B cell (primary cell): Measurements from ENCODE around the gene MXRA5. TPM values are rescaled to one million over a fixed set of nuclear protein-coding genes. Genes with fewer than 3 reads are reported as not detected.
"Not testable (repeated sequence)": the region's sequence is repeated elsewhere in the genome, so short reads cannot be mapped to it uniquely, and the experiment has no call there.

Source experiments
- ATAC-seq: fragments of 200-7000 bp; cut with Tn5 transposase; one replicate; pipeline ENCODE4 v1.10.0; 2021; ENCODE audit warnings: low read depth, mild to moderate bottlenecking, moderate number of reproducible peaks, moderate library complexity
- CTCF ChIA-PET: fragments of 350-600 bp; sonication (Branson Sonifier 250); formaldehyde crosslinking; loops from one replicate; lab custom pipeline; 2021; ENCODE audit warnings: antibody characterized with exemption, inconsistent platforms; lab: Charles Lee
- POLR2A ChIA-PET: fragments of 350-600 bp; sonication (Branson Sonifier 250); formaldehyde crosslinking; loops from one replicate; lab custom pipeline; 2021; ENCODE audit warnings: antibody characterized with exemption; lab: Charles Lee
- DNase-seq: peaks from one replicate; pipeline ENCODE4 v3.0.0; 2013
- H2AFZ ChIP-seq: 2 replicates; pipeline ENCODE4 v1.6.1; 2012; ENCODE audit warnings: mild to moderate bottlenecking, low read depth, low read length; ENCODE audit not compliant: insufficient read depth, poor library complexity, severe bottlenecking
- H3K27ac ChIP-seq, 2 donors: 1 replicate in 1 of 2; 2 replicates in 1 of 2; pipeline ENCODE4 v1.5.1; 2012 to 2013; ENCODE audit warnings: low read length in 2 of 2, mild to moderate bottlenecking in 2 of 2, moderate library complexity in 1 of 2
- H3K27me3 ChIP-seq, 4 experiments: fragments of 200-600 bp in 1 of 4; sonication (generic) in 1 of 4; replicated peaks in 1 of 4; 1 replicate in 2 of 4; 2 replicates in 2 of 4; pipeline versions ENCODE4 v1.6.1 to v1.7.0; 2013 to 2016; ENCODE audit warnings: low read length in 3 of 4, mild to moderate bottlenecking in 2 of 4, mixed read lengths in 1 of 4, moderate library complexity in 1 of 4; ENCODE audit not compliant: insufficient read depth in 4 of 4, control insufficient read depth in 3 of 4; ENCODE audit errors: control extremely low read depth in 1 of 4
- H3K36me3 ChIP-seq, 2 experiments: replicated peaks in 1 of 2; 1 replicate in 1 of 2; 2 replicates in 1 of 2; pipeline versions ENCODE4 v1.6.1 to v1.7.1; 2013; ENCODE audit warnings: low read length in 1 of 2; ENCODE audit not compliant: insufficient read depth in 2 of 2, control insufficient read depth in 1 of 2; ENCODE audit errors: control extremely low read depth in 1 of 2, extremely low read depth in 1 of 2
- H3K4me1 ChIP-seq, 2 donors: fragments of 200-600 bp in 1 of 2; sonication (generic) in 1 of 2; 1 replicate in 1 of 2; 2 replicates in 1 of 2; pipeline versions ENCODE4 v1.5.1 to v1.6.1; 2013 to 2017; ENCODE audit warnings: low read length in 2 of 2; ENCODE audit not compliant: control insufficient read depth in 2 of 2, insufficient read depth in 2 of 2
- H3K4me2 ChIP-seq: replicated peaks from 2 replicates; pipeline ENCODE3; 2012; ENCODE audit warnings: mild to moderate bottlenecking, low read depth, low read length; ENCODE audit not compliant: poor library complexity, severe bottlenecking
- H3K4me3 ChIP-seq, 5 experiments: fragments of 200-600 bp in 1 of 5; sonication (generic) in 1 of 5; 1 replicate in 3 of 5; 2 replicates in 2 of 5; pipeline versions ENCODE4 v1.5.1 to v1.7.0; 2011 to 2016; ENCODE audit warnings: low read length in 4 of 5, mild to moderate bottlenecking in 4 of 5, low read depth in 2 of 5, control low read depth in 1 of 5, moderate library complexity in 1 of 5; ENCODE audit not compliant: insufficient read depth in 1 of 5; ENCODE audit errors: control extremely low read depth in 1 of 5, extremely low read depth in 1 of 5
- H3K79me2 ChIP-seq: fragments of 200-600 bp; sonication (generic); one replicate; pipeline ENCODE4 v1.6.0; 2016; ENCODE audit warnings: low read length; ENCODE audit not compliant: control insufficient read depth, insufficient read depth
- H3K9ac ChIP-seq: fragments of 200-600 bp; sonication (generic); 2 replicates; pipeline ENCODE4 v1.6.1; 2017; ENCODE audit warnings: mild to moderate bottlenecking, low read length, moderate library complexity
- H3K9me3 ChIP-seq, 3 donors: one replicate each; pipeline versions ENCODE4 v1.6.1 to v1.7.1; 2013; ENCODE audit warnings: low read length in 2 of 3; ENCODE audit not compliant: control insufficient read depth in 2 of 3, insufficient read depth in 1 of 3; ENCODE audit errors: control extremely low read depth in 1 of 3
- H4K20me1 ChIP-seq: 2 replicates; pipeline ENCODE4 v1.6.0; 2012; ENCODE audit warnings: mild to moderate bottlenecking, low read length; ENCODE audit not compliant: insufficient read depth, control insufficient read depth, poor library complexity, severe bottlenecking
- H3K27ac Mint-ChIP-seq: one replicate; pipeline ENCODE4 v1.8.0; 2021; ENCODE audit warnings: mixed read lengths
- H3K27me3 Mint-ChIP-seq: one replicate; pipeline ENCODE4 v1.8.0; 2021; ENCODE audit warnings: mixed read lengths
- H3K4me1 Mint-ChIP-seq: one replicate; pipeline ENCODE4 v1.8.0; 2021; ENCODE audit warnings: mixed read lengths
- H3K4me3 Mint-ChIP-seq: one replicate; pipeline ENCODE4 v1.8.0; 2021; ENCODE audit warnings: mixed read lengths
- H3K9me3 Mint-ChIP-seq: one replicate; pipeline ENCODE4 v1.8.0; 2022; ENCODE audit warnings: mixed read lengths; ENCODE audit not compliant: insufficient read depth
- CTCF ChIP-seq: fragments of 200-600 bp; IDR thresholded peaks from one replicate; pipeline ENCODE4 v1.8.0; 2022; ENCODE audit warnings: antibody characterized with exemption, mild to moderate bottlenecking
- EZH2 ChIP-seq: IDR thresholded peaks from 2 replicates; pipeline ENCODE4 v1.6.1; 2012; ENCODE audit warnings: borderline replicate concordance, low read depth, mild to moderate bottlenecking, moderate library complexity, low read length; ENCODE audit not compliant: insufficient read depth, poor library complexity, severe bottlenecking
- WGBS: methylation state at CpG from one replicate; pipeline ENCODE4 v1.1.5; 2013; ENCODE audit warnings: missing lambda C conversion rate; ENCODE audit not compliant: insufficient coverage; 5-methylcytosine and 5-hydroxymethylcytosine counted together
- intact Hi-C: fragments of 100-400 bp; cut with micrococcal nuclease; formaldehyde crosslinking; loops from one replicate; pipeline ENCODE4 v1.10.0; 2022
- polyA plus RNA-seq: library from polyadenylated mRNA; depleted of rRNA; stranded (reverse); fragments of >200 nt; gene quantifications from 2 replicates; pipeline ENCODE4 v1.2.3, GENCODE V29; 2012
- total RNA-seq, 2 donors: library from RNA; stranded (reverse); fragments of 120-200 nt in 1 of 2; gene quantifications; 1 replicate in 1 of 2; 2 replicates in 1 of 2; pipeline versions ENCODE4 v1.2.3 to v1.2.4, GENCODE V29; 2013 to 2022

Gene MXRA5
- total and polyA plus RNA-seq, 2 donors (not counting 1 experiment from before 2014, with no cell fraction given) = not detected

- Histone ChIP-seq H2AFZ (no peak overlapping the region), H3K9me3 (peaks cover 0 to 9% (median 0%) of the 10 kb centered on the region in 3 donors), H3K27me3 (peaks cover 0 to 3% (median 0%) of the 10 kb centered on the region in 4 experiments), H3K27ac (no peak overlapping the region), H3K36me3 (no peaks in the 10 kb centered on the region), H3K79me2 (no peaks in the 10 kb centered on the region), H4K20me1 (no peaks in the 10 kb centered on the region), H3K9ac (no peak overlapping the region), H3K4me1 (no peaks in the 10 kb centered on the region), H3K4me2 (no peak overlapping the region), H3K4me3 (no peak overlapping the region)
- ChIA-PET CTCF (no interaction called here), POLR2A (no interaction called here)
- Mint-ChIP-seq H3K27me3 (peaks cover 19% of the 10 kb centered on the region), H3K27ac (no peak overlapping the region), H3K4me3 (no peak overlapping the region), H3K4me1 (no peaks in the 10 kb centered on the region), H3K9me3 (no peaks in the 10 kb centered on the region)
- DNase-seq = no peak
- intact Hi-C loops = no loop called here
- no peak for TF ChIP-seq CTCF
- no peak for TF ChIP-seq EZH2
- 19% methylated on average over 48 of the region's 68 CpGs for WGBS
- no peak for ATAC-seq
These were observed 916 bp downstream of the MXRA5 start for GRCh38 chrX:3345281-3346191.

- H3K4me3 Mint-ChIP-seq, H3K9me3 ChIP-seq, H3K27ac Mint-ChIP-seq, intact Hi-C loops, H3K36me3 ChIP-seq, CTCF ChIA-PET, POLR2A ChIA-PET, H4K20me1 ChIP-seq, H3K4me1 ChIP-seq, H3K4me3 ChIP-seq, H3K9me3 Mint-ChIP-seq, H3K27ac ChIP-seq, H2AFZ ChIP-seq, H3K4me1 Mint-ChIP-seq, H3K9ac ChIP-seq, H3K27me3 ChIP-seq, ATAC-seq, DNase-seq, H3K79me2 ChIP-seq, H3K4me2 ChIP-seq: not testable (repeated sequence)
- 21% methylated on average over 11 of the region's 24 CpGs for WGBS
- H3K27me3 Mint-ChIP-seq = peaks cover 14% of the 10 kb centered on the region
These were observed 2.9 kb downstream of the MXRA5 start for GRCh38 chrX:3343569-3343968.
